HepG2 (cell line): ENCODE data around the gene NEDD8. TPM values are rescaled to one million over a fixed set of nuclear protein-coding genes. Genes with fewer than 3 reads are reported as not detected.

Experiments
- CREB1 ChIP-seq, 2 experiments: fragments of 450-650 bp in 1 of 2; IDR thresholded peaks; 2 replicates each; pipeline ENCODE4 v1.6.1; 2016 to 2017; ENCODE audit warnings: control low read depth in 1 of 2, mild to moderate bottlenecking in 1 of 2, missing compliant biosample characterization in 1 of 2, missing genetic modification characterization in 1 of 2
- CSRNP1 ChIP-seq: sonication (generic); formaldehyde crosslinking; IDR thresholded peaks from 2 replicates; pipeline ENCODE4 v1.8.1; 2023; ENCODE audit warnings: mild to moderate bottlenecking, missing genetic modification reagents
- EEA1 ChIP-seq: sonication (generic); formaldehyde crosslinking; IDR thresholded peaks from 2 replicates; pipeline ENCODE4 v1.5.1; 2020; ENCODE audit warnings: mild to moderate bottlenecking, missing genetic modification reagents, borderline replicate concordance
- ERF ChIP-seq: IDR thresholded peaks from 2 replicates; pipeline ENCODE4 v1.6.1; 2018; ENCODE audit warnings: missing biosample characterization, missing genetic modification reagents
- FOXP1 ChIP-seq, 2 experiments: fragments of 450-650 bp in 1 of 2; IDR thresholded peaks; 2 replicates each; pipeline ENCODE4 v1.6.1; 2017 to 2018; ENCODE audit warnings: antibody characterized with exemption in 1 of 2
- IKZF1 ChIP-seq: fragments of 450-650 bp; IDR thresholded peaks from 2 replicates; pipeline ENCODE4 v1.7.1; 2016
- KDM6A ChIP-seq: IDR thresholded peaks from 2 replicates; pipeline ENCODE4 v1.6.1; 2016; ENCODE audit warnings: low read depth
- MAX ChIP-seq: IDR thresholded peaks from 2 replicates; pipeline ENCODE4 v1.6.1; 2012; ENCODE audit warnings: inconsistent platforms
- NFE2L1 ChIP-seq: sonication (generic); formaldehyde crosslinking; IDR thresholded peaks from 2 replicates; pipeline ENCODE4 v1.4.0; 2020; ENCODE audit warnings: missing genetic modification reagents, mild to moderate bottlenecking, borderline replicate concordance
- NKX3-1 ChIP-seq: sonication (generic); formaldehyde crosslinking; IDR thresholded peaks from 2 replicates; pipeline ENCODE4 v1.5.0; 2020; ENCODE audit warnings: missing genetic modification reagents
- NR2F2 ChIP-seq: IDR thresholded peaks from 2 replicates; pipeline ENCODE4 v1.6.1; 2012; ENCODE audit warnings: low read depth, inconsistent platforms, borderline replicate concordance
- POLR2G ChIP-seq: fragments of 200-400 bp; formaldehyde crosslinking; IDR thresholded peaks from 2 replicates; pipeline ENCODE4 v1.6.1; 2018; ENCODE audit warnings: mild to moderate bottlenecking, low read depth, low read length, moderate library complexity
- SMAD3 ChIP-seq: sonication (generic); formaldehyde crosslinking; IDR thresholded peaks from 2 replicates; pipeline ENCODE4 v1.4.0; 2020; ENCODE audit warnings: missing genetic modification reagents
- SUZ12 ChIP-seq: fragments of 150-350 bp; IDR thresholded peaks from 2 replicates; pipeline ENCODE4 v1.6.1; 2014; ENCODE audit warnings: low read depth, low read length
- TBP ChIP-seq: sonication (generic); formaldehyde crosslinking; IDR thresholded peaks from 2 replicates; pipeline ENCODE4 v1.5.0; 2020; ENCODE audit warnings: missing genetic modification reagents
- ZMYM4 ChIP-seq: sonication (generic); formaldehyde crosslinking; IDR thresholded peaks from 2 replicates; pipeline ENCODE4 v1.8.1; 2023; ENCODE audit warnings: mild to moderate bottlenecking, missing genetic modification reagents
- ZNF274 ChIP-seq: sonication (generic); formaldehyde crosslinking; IDR thresholded peaks from 2 replicates; pipeline ENCODE4 v1.5.1; 2020; ENCODE audit warnings: mild to moderate bottlenecking, missing genetic modification reagents
- ZNF292 ChIP-seq: sonication (generic); formaldehyde crosslinking; IDR thresholded peaks from 2 replicates; pipeline ENCODE4 v1.8.1; 2022; ENCODE audit warnings: mild to moderate bottlenecking, low read depth, missing genetic modification reagents, borderline replicate concordance
- ZNF451 ChIP-seq: sonication (generic); formaldehyde crosslinking; IDR thresholded peaks from 2 replicates; pipeline ENCODE4 v1.5.0; 2020; ENCODE audit warnings: mild to moderate bottlenecking, missing genetic modification reagents
- ZNF749 ChIP-seq: sonication (generic); formaldehyde crosslinking; IDR thresholded peaks from 2 replicates; pipeline ENCODE4 v1.8.0; 2022; ENCODE audit warnings: mild to moderate bottlenecking, missing genetic modification reagents, moderate library complexity, borderline replicate concordance
- ZSCAN12 ChIP-seq: sonication (generic); formaldehyde crosslinking; IDR thresholded peaks from 2 replicates; pipeline ENCODE4 v1.9.0; 2021; ENCODE audit warnings: mild to moderate bottlenecking, missing genetic modification reagents
- polyA plus RNA-seq, 8 experiments: library from polyadenylated mRNA; depleted of rRNA in 3 of 8; stranded (reverse) in 7 of 8; unstranded in 1 of 8; fragments of >200 nt; fragmentation: Illumina TruSeq in 4 of 8; extraction: Trizol in 4 of 8; gene quantifications; 2 replicates each; pipeline versions ENCODE4 v1.2.1 to v1.2.3, GENCODE V29; 2011 to 2016; ENCODE audit warnings: low read depth in 4 of 8, missing spikeins in 1 of 8, mixed read lengths in 1 of 8; ENCODE audit not compliant: insufficient read depth in 1 of 8
- total RNA-seq, 5 experiments: library from RNA; depleted of rRNA; stranded (reverse); fragments of >200 nt; fragmentation: Illumina TruSeq; extraction: Trizol; gene quantifications; 2 replicates each; pipeline ENCODE4 v1.2.3, GENCODE V29; 2016; ENCODE audit warnings: low read depth in 1 of 5
- TF ChIP-seq, protein P1 (sequence below): sonication (generic); formaldehyde crosslinking; IDR thresholded peaks from 2 replicates; pipeline ENCODE4 v1.5.0; 2020; ENCODE audit warnings: mild to moderate bottlenecking, missing genetic modification reagents
- TF ChIP-seq, protein P2 (sequence below): sonication (generic); formaldehyde crosslinking; IDR thresholded peaks from 2 replicates; pipeline ENCODE4 v1.4.0; 2020; ENCODE audit warnings: missing genetic modification reagents

Gene NEDD8
- total and polyA plus RNA-seq, 2 of the 13 experiments (the other 11 are each of a cell fraction or from before 2014, with no cell fraction given), result 535 to 713 TPM

- TF ChIP-seq NFE2L1 (CRISPR knock-in tag), result 0 out of 2 replicates have a peak, but pooled peaks have one; percentile 42
- TF ChIP-seq ZNF749 (CRISPR knock-in tag), result peak; percentile 49; the same call in 1 of the 2 replicates
- peak; percentile 72; the same call in 1 of the 2 replicates for TF ChIP-seq CSRNP1 (CRISPR knock-in tag)
- TF ChIP-seq FOXP1 (IDR thresholded peaks at IDR 0.05), result no peak
- TF ChIP-seq FOXP1 (CRISPR knock-in tag; IDR thresholded peaks at IDR 0.05), result no peak; the same call in 1 of the 2 replicates
- no peak; the same call in 1 of the 2 replicates for TF ChIP-seq ZMYM4 (CRISPR knock-in tag)
- TF ChIP-seq EEA1, result peak; percentile 50; the same call in 1 of the 2 replicates
- peak; percentile 27; the same call in 1 of the 2 replicates for TF ChIP-seq CREB1 (IDR thresholded peaks at IDR 0.05)
- TF ChIP-seq CREB1 (CRISPR knock-in tag; IDR thresholded peaks at IDR 0.05), result no peak
- TF ChIP-seq, protein P1, sequence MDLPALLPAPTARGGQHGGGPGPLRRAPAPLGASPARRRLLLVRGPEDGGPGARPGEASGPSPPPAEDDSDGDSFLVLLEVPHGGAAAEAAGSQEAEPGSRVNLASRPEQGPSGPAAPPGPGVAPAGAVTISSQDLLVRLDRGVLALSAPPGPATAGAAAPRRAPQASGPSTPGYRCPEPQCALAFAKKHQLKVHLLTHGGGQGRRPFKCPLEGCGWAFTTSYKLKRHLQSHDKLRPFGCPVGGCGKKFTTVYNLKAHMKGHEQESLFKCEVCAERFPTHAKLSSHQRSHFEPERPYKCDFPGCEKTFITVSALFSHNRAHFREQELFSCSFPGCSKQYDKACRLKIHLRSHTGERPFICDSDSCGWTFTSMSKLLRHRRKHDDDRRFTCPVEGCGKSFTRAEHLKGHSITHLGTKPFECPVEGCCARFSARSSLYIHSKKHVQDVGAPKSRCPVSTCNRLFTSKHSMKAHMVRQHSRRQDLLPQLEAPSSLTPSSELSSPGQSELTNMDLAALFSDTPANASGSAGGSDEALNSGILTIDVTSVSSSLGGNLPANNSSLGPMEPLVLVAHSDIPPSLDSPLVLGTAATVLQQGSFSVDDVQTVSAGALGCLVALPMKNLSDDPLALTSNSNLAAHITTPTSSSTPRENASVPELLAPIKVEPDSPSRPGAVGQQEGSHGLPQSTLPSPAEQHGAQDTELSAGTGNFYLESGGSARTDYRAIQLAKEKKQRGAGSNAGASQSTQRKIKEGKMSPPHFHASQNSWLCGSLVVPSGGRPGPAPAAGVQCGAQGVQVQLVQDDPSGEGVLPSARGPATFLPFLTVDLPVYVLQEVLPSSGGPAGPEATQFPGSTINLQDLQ (CRISPR knock-in tag), result no peak; the same call in 1 of the 2 replicates
- peak; percentile 46; the same call in 1 of the 2 replicates for TF ChIP-seq NR2F2
- TF ChIP-seq ZNF292, result no peak; the same call in 1 of the 2 replicates
- TF ChIP-seq ZNF451 (CRISPR knock-in tag), result no peak
- no peak for TF ChIP-seq IKZF1
- peak; percentile 95 for TF ChIP-seq KDM6A (CRISPR knock-in tag)
- TF ChIP-seq ZNF274 (CRISPR knock-in tag), result 0 out of 2 replicates have a peak, but pooled peaks have one; percentile 76
- TF ChIP-seq ZSCAN12 (CRISPR knock-in tag), result no peak
- TF ChIP-seq POLR2G, result 0 out of 2 replicates have a peak, but pooled peaks have one; percentile 35
- peak; percentile 65; the same call in 1 of the 2 replicates for TF ChIP-seq SMAD3 (CRISPR knock-in tag)
- TF ChIP-seq ERF (CRISPR knock-in tag), result peak; percentile 6; the same call in 1 of the 2 replicates
- 0 out of 2 replicates have a peak, but pooled peaks have one; percentile 68 for TF ChIP-seq TBP
- TF ChIP-seq, protein P2, sequence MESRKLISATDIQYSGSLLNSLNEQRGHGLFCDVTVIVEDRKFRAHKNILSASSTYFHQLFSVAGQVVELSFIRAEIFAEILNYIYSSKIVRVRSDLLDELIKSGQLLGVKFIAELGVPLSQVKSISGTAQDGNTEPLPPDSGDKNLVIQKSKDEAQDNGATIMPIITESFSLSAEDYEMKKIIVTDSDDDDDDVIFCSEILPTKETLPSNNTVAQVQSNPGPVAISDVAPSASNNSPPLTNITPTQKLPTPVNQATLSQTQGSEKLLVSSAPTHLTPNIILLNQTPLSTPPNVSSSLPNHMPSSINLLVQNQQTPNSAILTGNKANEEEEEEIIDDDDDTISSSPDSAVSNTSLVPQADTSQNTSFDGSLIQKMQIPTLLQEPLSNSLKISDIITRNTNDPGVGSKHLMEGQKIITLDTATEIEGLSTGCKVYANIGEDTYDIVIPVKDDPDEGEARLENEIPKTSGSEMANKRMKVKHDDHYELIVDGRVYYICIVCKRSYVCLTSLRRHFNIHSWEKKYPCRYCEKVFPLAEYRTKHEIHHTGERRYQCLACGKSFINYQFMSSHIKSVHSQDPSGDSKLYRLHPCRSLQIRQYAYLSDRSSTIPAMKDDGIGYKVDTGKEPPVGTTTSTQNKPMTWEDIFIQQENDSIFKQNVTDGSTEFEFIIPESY (CRISPR knock-in tag), result peak; percentile 99
- TF ChIP-seq MAX, result peak; percentile 79
- no peak for TF ChIP-seq NKX3-1 (CRISPR knock-in tag)
- no peak for TF ChIP-seq SUZ12
Observed at GRCh38 chr14:24252289-24253124, 20.3 kb upstream of the NEDD8 start (continued).
